ENCODE data around the gene TENT4B. TPM values are rescaled to one million over a fixed set of nuclear protein-coding genes. Genes with fewer than 3 reads are reported as not detected.

TENT4B gene
- total RNA-seq, 1 experiment from 2014 or later: 18.3 TPM

DNA sequence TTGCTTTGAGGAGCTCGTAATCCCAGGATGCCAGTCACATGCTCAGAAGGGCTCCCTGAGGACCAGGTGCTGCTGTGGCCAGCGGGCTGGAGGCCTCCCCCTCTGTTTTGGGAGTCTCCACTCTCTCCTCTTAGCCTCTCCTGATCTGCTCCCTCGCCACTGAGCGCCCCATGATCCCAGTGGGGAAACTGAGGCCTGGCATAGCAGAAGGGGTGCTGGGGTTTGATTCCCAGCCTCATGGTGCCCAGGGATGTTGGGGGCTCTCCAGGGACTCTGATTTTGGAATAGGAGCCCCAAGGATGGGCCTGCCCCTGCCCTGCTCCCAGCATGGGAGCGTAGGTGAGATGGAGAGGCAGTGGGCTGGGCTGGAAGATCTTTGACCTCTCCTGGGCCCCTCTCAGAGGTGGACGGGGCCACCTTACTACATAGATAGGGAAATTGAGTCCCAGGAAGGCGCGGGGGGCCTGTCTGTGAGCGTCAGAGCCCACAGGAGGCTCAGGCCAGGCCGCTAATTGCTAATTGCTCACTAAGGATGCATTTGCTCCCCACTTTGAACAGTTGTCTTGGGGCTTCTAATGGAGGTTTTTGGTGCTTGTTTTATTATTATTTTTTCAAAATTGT, 112.7 kb downstream of the TENT4B start:
- no peak for TF ChIP-seq EZH2 (IDR thresholded peaks at IDR 0.05; ENCODE audit: borderline replicate concordance, low read depth, low read length, poor library complexity, severe bottlenecking)
- TF ChIP-seq, protein P1, sequence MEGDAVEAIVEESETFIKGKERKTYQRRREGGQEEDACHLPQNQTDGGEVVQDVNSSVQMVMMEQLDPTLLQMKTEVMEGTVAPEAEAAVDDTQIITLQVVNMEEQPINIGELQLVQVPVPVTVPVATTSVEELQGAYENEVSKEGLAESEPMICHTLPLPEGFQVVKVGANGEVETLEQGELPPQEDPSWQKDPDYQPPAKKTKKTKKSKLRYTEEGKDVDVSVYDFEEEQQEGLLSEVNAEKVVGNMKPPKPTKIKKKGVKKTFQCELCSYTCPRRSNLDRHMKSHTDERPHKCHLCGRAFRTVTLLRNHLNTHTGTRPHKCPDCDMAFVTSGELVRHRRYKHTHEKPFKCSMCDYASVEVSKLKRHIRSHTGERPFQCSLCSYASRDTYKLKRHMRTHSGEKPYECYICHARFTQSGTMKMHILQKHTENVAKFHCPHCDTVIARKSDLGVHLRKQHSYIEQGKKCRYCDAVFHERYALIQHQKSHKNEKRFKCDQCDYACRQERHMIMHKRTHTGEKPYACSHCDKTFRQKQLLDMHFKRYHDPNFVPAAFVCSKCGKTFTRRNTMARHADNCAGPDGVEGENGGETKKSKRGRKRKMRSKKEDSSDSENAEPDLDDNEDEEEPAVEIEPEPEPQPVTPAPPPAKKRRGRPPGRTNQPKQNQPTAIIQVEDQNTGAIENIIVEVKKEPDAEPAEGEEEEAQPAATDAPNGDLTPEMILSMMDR (conservative IDR thresholded peaks at IDR 0.05; ENCODE audit: low read depth, low read length): no peak
- BruUV-seq (replicated peaks): no TSS peak
- intact Hi-C loops (cut with micrococcal nuclease; ENCODE audit: unreplicated experiment): no loop called here
- DNase-seq (ENCODE audit: low spot score): no peak
- H3K27ac ChIP-seq (ENCODE audit: low read depth, low read length, poor library complexity, severe bottlenecking): peak overlapping the region; percentile 38
- H3K9me3 ChIP-seq (ENCODE audit: low read depth, low read length, poor library complexity, severe bottlenecking): no peaks in the 10 kb centered on the region
- H3K27me3 ChIP-seq (replicated peaks; ENCODE audit: insufficient read depth, low read depth, low read length, poor library complexity): no peaks in the 10 kb centered on the region
- CTCF ChIA-PET: no interaction called here
- POLR2A ChIA-PET (ENCODE audit: low non-redundant PET): no interaction called here
- H3K4me1 ChIP-seq (ENCODE audit: insufficient read depth, low read length, poor library complexity, severe bottlenecking): peaks cover 22% of the 10 kb centered on the region
- no peaks in the 10 kb centered on the region for H3K36me3 ChIP-seq (ENCODE audit: insufficient read depth, low read length, poor library complexity, severe bottlenecking)
- H3K4me3 ChIP-seq (ENCODE audit: low read depth, low read length, poor library complexity, severe bottlenecking): peak overlapping the region; percentile 32

DNA sequence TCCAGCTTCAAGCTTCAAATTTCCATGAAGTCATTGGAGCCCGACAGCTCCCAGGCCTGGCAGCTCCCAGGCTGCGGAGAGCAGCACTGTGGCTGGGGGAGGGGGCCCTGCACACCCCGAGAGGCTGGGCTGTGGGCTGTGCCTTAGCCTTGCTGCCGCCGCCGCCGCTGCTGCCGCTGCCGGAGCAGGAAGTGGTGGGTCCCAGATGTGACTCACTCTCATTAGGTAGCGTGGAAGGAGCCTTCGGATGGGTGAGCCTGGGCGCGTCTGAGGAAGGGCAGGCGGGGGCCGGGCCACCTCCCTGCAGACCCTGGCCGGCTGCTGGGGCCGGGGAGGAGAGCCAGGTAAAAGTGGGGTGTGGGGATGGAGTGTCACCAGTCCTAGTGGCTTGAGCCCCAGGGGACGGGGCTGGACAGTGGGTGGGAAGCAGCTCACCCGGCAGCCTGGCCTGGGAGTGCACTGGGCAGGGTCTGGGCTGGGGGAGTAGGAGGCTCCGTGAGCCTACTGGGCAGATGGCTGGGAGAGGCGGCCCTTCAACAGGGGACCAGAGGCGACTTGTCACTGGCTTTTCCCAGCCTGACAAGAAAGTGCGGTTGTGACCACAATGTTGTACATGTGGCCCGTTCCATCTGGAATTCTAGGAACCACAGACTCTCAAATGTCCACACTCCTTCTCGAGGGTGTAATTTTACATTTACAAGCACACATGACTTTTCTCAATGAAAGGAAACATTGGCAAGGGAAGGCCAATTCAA, 113.4 kb downstream of the TENT4B start, which contains the start of gene ADCY7:
TSS of gene ADCY7 (plus strand) at position 215 of the 755 bp plus-strand sequence. CDS start 21,629 bp downstream, outside the sequence.
- H3K27ac ChIP-seq (ENCODE audit: low read depth, low read length, poor library complexity, severe bottlenecking): peak within 1 kb of the TSS; percentile 38
- H3K27me3 ChIP-seq (replicated peaks; ENCODE audit: insufficient read depth, low read depth, low read length, poor library complexity): no peaks in the 10 kb centered on the region
- ChIA-PET CTCF (no interaction called here), POLR2A (ENCODE audit: low non-redundant PET) (no interaction called here)
- intact Hi-C loops (cut with micrococcal nuclease; ENCODE audit: unreplicated experiment): no loop called here
- TF ChIP-seq, protein P1 (conservative IDR thresholded peaks at IDR 0.05; ENCODE audit: low read depth, low read length): no peak
- TF ChIP-seq EZH2 (IDR thresholded peaks at IDR 0.05; ENCODE audit: borderline replicate concordance, low read depth, low read length, poor library complexity, severe bottlenecking): no peak
- H3K36me3 ChIP-seq (ENCODE audit: insufficient read depth, low read length, poor library complexity, severe bottlenecking): no peaks in the 10 kb centered on the region
- H3K4me3 ChIP-seq (ENCODE audit: low read depth, low read length, poor library complexity, severe bottlenecking): peak within 1 kb of the TSS; percentile 32
- H3K9me3 ChIP-seq (ENCODE audit: low read depth, low read length, poor library complexity, severe bottlenecking): no peaks in the 10 kb centered on the region
- peak; percentile 87 for DNase-seq (ENCODE audit: low spot score)
- BruUV-seq (replicated peaks): no TSS peak
- H3K4me1 ChIP-seq (ENCODE audit: insufficient read depth, low read length, poor library complexity, severe bottlenecking): peaks cover 22% of the 10 kb centered on the region

GRCh38 chr16:50267151-50267631, 114.1 kb downstream of the TENT4B start:
- no TSS peak for BruUV-seq (replicated peaks)
- DNase-seq (ENCODE audit: low spot score): no peak
- POLR2A ChIA-PET (ENCODE audit: low non-redundant PET): no interaction called here

More at GRCh38 chr16:50267151-50267631, 114.1 kb downstream of the TENT4B start:
- Histone ChIP-seq H3K27ac (ENCODE audit: low read depth, low read length, poor library complexity, severe bottlenecking) (peak overlapping the region; percentile 38), H3K4me1 (ENCODE audit: insufficient read depth, low read length, poor library complexity, severe bottlenecking) (peaks cover 22% of the 10 kb centered on the region), H3K36me3 (ENCODE audit: insufficient read depth, low read length, poor library complexity, severe bottlenecking) (no peaks in the 10 kb centered on the region), H3K9me3 (ENCODE audit: low read depth, low read length, poor library complexity, severe bottlenecking) (no peaks in the 10 kb centered on the region), H3K27me3 (replicated peaks; ENCODE audit: insufficient read depth, low read depth, low read length, poor library complexity) (no peaks in the 10 kb centered on the region), H3K4me3 (ENCODE audit: low read depth, low read length, poor library complexity, severe bottlenecking) (no peak overlapping the region)
- intact Hi-C loops (cut with micrococcal nuclease; ENCODE audit: unreplicated experiment): no loop called here
- TF ChIP-seq, protein P1 (conservative IDR thresholded peaks at IDR 0.05; ENCODE audit: low read depth, low read length): no peak
- TF ChIP-seq EZH2 (IDR thresholded peaks at IDR 0.05; ENCODE audit: borderline replicate concordance, low read depth, low read length, poor library complexity, severe bottlenecking): no peak
- CTCF ChIA-PET: no interaction called here
